Gastroesophageal sphincter (tissue), 3 donors: ENCODE results near the gene RABL3.

Source experiments
- CTCF ChIP-seq, 4 experiments: fragments of 200-600 bp in 2 of 4; fragments of 450-650 bp in 2 of 4; sonication (generic) in 1 of 4; IDR thresholded peaks; one replicate each; pipeline ENCODE4 v1.5.1; 2017 to 2019; ENCODE audit warnings: antibody characterized with exemption in 4 of 4, mild to moderate bottlenecking in 2 of 4, moderate library complexity in 2 of 4
- EP300 ChIP-seq: sonication (generic); formaldehyde crosslinking; IDR thresholded peaks from one replicate; pipeline ENCODE4 v1.6.1; 2017; ENCODE audit warnings: antibody characterized with exemption, mild to moderate bottlenecking
- POLR2A ChIP-seq, 2 donors: fragments of 450-650 bp; IDR thresholded peaks; one replicate each; pipeline ENCODE4 v1.6.1; 2017; ENCODE audit warnings: antibody characterized with exemption in 2 of 2, mild to moderate bottlenecking in 2 of 2, moderate library complexity in 1 of 2
- POLR2AphosphoS5 ChIP-seq: sonication (generic); formaldehyde crosslinking; IDR thresholded peaks from one replicate; pipeline ENCODE4 v1.6.1; 2017; ENCODE audit warnings: antibody characterized with exemption

GRCh38 chr3:120688121-120688520, 54.2 kb downstream of the RABL3 start:
- TF ChIP-seq CTCF (IDR thresholded peaks at IDR 0.05) (no peak), POLR2A (IDR thresholded peaks at IDR 0.05) (no peak), POLR2AphosphoS5 (no peak), EP300 (no peak)
